Measurements from ENCODE around the gene MPPE1. TPM values are rescaled to one million over a fixed set of nuclear protein-coding genes. Genes with fewer than 3 reads are reported as not detected.
A peak's percentile ranks its signal among the peaks of the same experiment; 100 is the strongest.

MPPE1 gene
- total and polyA plus RNA-seq, 9 of the 15 experiments (the other 6 are each of a cell fraction or from before 2014, with no cell fraction given), result 10.7 to 19.5 (median 13.3) TPM

DNA sequence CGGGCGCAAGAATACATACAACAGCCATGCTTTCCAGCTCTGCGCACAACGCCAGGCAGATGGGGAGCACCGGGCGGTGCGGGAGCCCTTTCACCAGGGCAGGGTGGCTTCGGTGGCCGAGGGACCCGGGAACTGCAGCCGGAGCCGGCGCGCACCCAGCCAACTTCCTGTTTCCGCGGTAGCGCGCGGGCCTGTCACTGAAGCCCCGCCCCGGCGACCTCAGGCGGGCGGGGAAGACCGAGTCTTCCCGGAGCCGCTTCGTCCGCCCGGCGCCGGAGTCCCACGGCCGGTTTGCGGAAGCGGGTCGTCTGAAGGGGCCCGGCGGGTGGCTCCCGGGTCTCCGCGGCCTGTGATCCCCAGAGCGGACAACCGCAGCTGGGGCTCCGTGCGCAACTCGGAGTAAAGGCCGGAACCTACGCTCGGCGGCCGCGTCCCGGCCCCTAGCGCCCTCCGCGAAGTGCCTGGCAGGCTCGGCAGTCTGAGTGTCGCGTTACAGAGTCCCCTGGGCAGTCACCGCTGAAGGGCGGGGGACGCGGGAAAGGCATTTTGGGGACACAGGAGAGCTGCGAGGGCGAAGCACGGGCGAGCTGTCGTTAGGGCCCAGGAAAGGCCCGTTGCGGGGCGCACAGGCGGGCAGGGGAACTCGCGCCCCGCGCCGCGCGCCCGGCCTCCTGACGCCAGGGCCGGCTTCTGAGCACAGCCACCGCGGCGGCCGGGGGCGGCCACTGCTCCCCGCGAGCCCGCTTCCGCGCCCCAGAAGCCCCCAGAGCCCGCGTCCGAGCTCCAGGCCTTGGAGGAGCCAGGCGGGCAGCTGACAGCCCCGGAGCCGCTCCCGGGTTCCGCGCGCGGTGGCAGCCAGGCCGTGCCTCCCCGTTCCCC, at the start of gene MPPE1 (continued):
- TF ChIP-seq REST (IDR thresholded peaks at IDR 0.05; ENCODE audit: borderline replicate concordance) (peak; percentile 70), REST (CRISPR knock-in tag; IDR thresholded peaks at IDR 0.05; ENCODE audit: low read depth) (no peak), PHTF2 (CRISPR knock-in tag; IDR thresholded peaks at IDR 0.05) (no peak), HNRNPLL (IDR thresholded peaks at IDR 0.05; ENCODE audit: low read depth, low read length, poor library complexity, severe bottlenecking) (peak; percentile 73), POLR2B (IDR thresholded peaks at IDR 0.05; ENCODE audit: low read depth, partially characterized antibody) (peak; percentile 86), KDM2B (CRISPR knock-in tag; IDR thresholded peaks at IDR 0.05) (peak; percentile 50; the same call in 1 of the 2 replicates), SMAD2 (IDR thresholded peaks at IDR 0.05; ENCODE audit: low read depth, low read length) (no peak), TRIM24 (IDR thresholded peaks at IDR 0.05) (peak in 1 of 2 experiments; percentile 25; a peak in 1 of 4 replicates), CBFA2T2 (conservative IDR thresholded peaks at IDR 0.05) (0 out of 2 replicates have a peak, but pooled peaks have one; percentile 1), MTA3 (IDR thresholded peaks at IDR 0.05; ENCODE audit: borderline replicate concordance) (peak; percentile 38; the same call in 1 of the 2 replicates), ZSCAN29 (IDR thresholded peaks at IDR 0.05) (no peak), NEUROD1 (IDR thresholded peaks at IDR 0.05; ENCODE audit: borderline replicate concordance, low read depth, low read length, partially characterized antibody) (no peak), RBBP5 (IDR thresholded peaks at IDR 0.05; ENCODE audit: borderline replicate concordance, insufficient read depth, low read length, poor library complexity, severe bottlenecking) (no peak), NFIC (IDR thresholded peaks at IDR 0.05) (peak; percentile 38)
- TF ChIP-seq, protein P1, sequence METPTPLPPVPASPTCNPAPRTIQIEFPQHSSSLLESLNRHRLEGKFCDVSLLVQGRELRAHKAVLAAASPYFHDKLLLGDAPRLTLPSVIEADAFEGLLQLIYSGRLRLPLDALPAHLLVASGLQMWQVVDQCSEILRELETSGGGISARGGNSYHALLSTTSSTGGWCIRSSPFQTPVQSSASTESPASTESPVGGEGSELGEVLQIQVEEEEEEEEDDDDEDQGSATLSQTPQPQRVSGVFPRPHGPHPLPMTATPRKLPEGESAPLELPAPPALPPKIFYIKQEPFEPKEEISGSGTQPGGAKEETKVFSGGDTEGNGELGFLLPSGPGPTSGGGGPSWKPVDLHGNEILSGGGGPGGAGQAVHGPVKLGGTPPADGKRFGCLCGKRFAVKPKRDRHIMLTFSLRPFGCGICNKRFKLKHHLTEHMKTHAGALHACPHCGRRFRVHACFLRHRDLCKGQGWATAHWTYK (CRISPR knock-in tag; IDR thresholded peaks at IDR 0.05), result 0 out of 2 replicates have a peak, but pooled peaks have one; percentile 41
